Measurements from ENCODE around the gene ACBD6.
A peak's percentile ranks its signal among the peaks of the same experiment; 100 is the strongest.
"Not testable (repeated sequence)": the region's sequence is repeated elsewhere in the genome, so short reads cannot be mapped to it uniquely, and the experiment has no call there.

Gene ACBD6

GRCh38 chr1:180486092-180486491 is 16.3 kb downstream of the ACBD6 start:
- FAIRE-seq, result no peak

DNA sequence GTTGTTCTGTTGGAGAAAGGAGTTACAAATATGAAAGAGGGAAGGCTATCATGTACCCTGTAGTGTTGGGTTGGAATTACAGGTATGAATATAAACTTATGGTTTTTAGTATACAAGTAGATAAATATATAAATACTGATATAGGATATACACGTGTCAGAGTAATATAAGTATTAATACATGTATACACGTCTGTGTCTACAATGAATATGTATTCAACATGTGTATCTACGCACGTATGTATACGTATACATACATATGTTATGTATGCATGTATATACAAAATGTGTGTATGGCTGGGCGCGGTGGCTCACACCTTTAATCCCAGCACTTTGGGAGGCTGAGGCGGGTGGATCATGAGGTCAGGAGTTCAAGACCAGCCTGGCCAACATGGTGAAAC is 17.9 kb downstream of the ACBD6 start:
- FAIRE-seq, result no peak

DNA sequence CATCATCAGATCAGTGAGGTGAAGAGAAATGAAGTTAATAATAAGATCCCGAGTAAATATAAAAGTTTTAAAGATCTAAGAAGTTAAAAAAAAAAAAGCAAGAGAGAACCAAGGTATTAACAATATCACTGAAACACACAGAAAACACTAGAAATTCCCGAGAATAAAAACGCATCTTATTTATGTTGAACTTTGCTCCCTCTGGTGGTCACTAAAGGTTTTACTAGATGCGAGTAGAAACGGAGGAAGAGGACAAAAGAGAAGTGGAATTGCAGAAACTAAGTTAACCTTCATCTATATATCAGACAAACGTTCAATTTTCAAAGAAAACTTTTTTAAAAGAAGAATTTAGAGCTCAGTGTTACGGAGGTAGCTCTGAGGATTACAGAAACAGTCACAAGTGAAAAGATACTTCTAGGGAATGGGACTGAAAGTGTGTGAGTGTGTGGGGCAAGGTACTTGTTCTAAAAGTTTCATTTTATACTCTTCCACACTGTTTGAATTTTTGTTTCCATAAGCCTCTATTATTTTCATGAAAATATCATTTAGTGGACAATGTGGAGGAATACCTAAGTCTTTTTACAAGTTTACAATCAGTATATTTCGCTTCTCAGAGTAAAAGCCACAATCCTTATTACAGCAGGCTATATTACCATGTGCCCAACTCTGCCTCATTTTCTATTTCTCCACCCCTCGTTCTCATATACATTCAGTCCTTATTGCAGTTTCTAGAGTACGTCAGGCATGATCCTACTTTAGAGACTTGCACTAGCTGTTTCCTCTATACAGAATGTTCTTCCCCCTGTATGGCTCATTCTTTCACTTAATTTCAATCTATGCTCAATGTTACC is 19.7 kb downstream of the ACBD6 start:
- FAIRE-seq, result peak; percentile 97

DNA sequence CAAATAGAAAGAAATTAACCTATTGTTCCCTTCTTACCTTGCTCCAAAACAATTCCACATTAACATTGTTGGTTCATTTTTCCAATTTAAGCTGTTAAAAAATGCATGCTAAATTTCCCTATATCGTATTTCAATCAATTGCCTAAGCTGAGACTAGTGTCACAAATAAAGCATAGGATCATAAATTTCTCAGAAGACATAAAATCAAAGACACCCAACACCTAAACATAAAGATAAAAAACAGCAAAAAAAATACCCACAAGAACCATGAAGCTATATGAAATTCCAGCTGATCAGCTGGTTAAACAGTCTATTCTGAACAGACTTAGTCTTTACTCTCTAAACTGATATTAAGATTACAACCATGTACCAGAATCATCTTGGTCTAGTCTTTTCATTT is 32.3 kb downstream of the ACBD6 start:
- FAIRE-seq, result no peak

- FAIRE-seq, result no peak
Observed at GRCh38 chr1:180468311-180468710, 34.1 kb downstream of the ACBD6 start.

DNA sequence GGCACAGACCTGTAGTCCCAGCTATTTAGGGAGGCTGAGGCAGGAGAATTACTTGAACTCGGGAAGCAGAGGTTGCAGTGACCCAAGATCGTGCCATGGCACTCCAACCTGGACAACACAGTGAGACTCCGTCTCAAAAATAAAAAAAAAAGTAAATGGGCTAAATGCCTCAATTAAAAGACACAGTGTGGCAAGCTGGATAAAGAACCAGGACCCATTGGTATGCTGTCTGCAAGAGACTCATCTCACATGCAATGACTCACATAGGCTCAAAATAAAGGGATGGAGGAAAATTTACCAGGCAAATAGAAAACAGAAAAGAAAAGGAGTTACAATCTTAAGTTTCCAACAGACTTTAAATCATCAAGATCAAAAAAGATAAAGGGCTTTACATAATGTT is 40.3 kb downstream of the ACBD6 start:
- no peak for FAIRE-seq

- FAIRE-seq, result not testable (repeated sequence)
Observed at GRCh38 chr1:180461682-180462081, 40.7 kb downstream of the ACBD6 start.

DNA sequence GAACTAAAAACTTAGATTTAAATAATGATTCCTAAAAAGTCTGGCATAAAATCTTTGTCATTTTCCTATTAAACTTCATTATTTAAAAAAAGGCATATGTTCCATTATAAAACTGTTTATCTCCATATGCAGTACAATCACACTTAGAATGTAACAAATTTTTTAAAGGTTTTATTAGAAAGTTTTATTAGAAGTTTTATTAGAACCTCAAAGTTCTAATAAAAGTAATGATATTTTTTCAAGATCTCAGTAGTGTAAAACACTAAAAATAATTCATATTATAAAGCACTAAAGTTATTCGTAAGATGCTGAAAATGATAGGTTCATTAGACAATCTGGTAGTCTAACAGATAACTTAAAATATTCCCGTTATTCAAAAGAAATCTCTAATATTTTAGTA is 43.6 kb downstream of the ACBD6 start:
- peak; percentile 17 for FAIRE-seq

- FAIRE-seq, result no peak
Observed at GRCh38 chr1:180456191-180456590, 46.2 kb downstream of the ACBD6 start.

DNA sequence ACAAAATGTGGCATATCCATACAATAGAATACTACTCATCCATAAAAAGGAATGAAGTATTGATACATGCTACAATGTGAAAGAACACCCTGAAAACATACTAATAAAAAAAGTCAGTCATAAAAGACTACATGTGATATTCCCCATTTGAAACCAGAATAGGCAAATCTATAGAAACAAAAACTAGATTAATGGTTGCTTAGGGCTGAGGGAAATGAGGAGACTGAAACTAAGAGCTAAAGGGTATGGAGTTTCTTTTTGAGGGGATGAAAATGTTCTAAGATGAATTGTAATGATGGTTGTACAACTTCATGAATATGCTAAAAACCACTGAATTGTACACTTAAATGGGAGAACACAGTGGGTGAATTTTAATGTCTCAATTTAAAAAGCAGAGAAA is 50.9 kb downstream of the ACBD6 start:
- FAIRE-seq, result no peak

- FAIRE-seq, result no peak
Observed at GRCh38 chr1:180444522-180444921, 57.9 kb downstream of the ACBD6 start.

- FAIRE-seq, result no peak
Observed at GRCh38 chr1:180440335-180440734, 62.0 kb downstream of the ACBD6 start.

- FAIRE-seq, result no peak
Observed at GRCh38 chr1:180435566-180435965, 66.8 kb downstream of the ACBD6 start.

GRCh38 chr1:180433873-180434272 is 68.5 kb downstream of the ACBD6 start:
- FAIRE-seq, result no peak

GRCh38 chr1:180431683-180432082 is 70.7 kb downstream of the ACBD6 start:
- FAIRE-seq, result no peak

- no peak for FAIRE-seq
Observed at GRCh38 chr1:180428782-180429695, 73.3 kb downstream of the ACBD6 start.

GRCh38 chr1:180425952-180426351 is 76.4 kb downstream of the ACBD6 start:
- FAIRE-seq, result no peak

GRCh38 chr1:180424848-180425457 is 77.4 kb downstream of the ACBD6 start:
- FAIRE-seq, result no peak

DNA sequence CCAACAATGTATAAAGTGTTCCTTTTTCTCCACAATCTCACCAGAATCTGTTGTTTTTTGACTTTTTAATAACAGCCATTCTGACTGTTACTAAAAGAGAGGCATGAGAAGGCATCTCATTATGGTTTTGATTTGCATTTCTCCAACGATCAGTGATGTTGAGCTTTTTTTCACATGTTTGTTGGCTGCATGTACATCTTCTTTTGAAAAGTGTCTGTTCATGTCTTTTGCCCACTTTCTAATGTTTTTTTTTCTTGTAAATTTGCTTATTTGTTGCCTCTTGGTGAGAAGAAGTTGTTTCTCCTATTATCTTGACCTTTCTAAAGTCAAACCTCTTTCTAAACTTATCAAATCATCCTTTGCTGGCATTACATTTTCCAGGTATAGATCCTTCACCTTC is 80.8 kb downstream of the ACBD6 start:
- FAIRE-seq, result no peak

GRCh38 chr1:180421145-180421544 is 81.2 kb downstream of the ACBD6 start:
- not testable (repeated sequence) for FAIRE-seq

DNA sequence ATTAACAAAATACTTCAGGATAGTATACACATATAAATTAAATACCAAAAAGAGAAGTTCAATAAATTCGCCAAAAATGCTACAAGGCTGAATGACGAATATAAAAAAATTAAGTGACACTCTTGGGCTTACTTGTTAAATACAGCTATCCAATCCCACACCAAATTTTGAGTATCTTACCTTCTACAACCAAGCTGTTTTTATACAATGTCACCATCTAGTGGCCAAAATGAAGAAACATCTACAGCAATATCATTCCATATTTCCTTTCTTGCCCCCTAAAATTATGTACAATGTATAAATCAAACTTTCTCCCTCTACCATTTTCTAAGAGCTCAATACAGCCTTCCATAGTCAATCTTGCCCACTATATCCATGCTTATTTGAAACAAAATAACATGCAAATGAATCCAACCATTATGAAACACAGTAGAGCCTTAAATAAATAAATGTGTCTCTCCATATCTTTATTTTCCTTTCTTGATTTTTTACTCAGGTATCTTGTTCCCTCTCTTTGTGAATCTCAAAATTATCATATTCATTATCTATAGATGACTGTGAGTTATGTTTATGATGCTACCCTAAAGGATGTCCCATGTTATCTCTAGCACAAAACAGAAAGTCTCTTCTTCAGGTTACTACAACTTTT is 86.3 kb downstream of the ACBD6 start:
- no peak for FAIRE-seq

DNA sequence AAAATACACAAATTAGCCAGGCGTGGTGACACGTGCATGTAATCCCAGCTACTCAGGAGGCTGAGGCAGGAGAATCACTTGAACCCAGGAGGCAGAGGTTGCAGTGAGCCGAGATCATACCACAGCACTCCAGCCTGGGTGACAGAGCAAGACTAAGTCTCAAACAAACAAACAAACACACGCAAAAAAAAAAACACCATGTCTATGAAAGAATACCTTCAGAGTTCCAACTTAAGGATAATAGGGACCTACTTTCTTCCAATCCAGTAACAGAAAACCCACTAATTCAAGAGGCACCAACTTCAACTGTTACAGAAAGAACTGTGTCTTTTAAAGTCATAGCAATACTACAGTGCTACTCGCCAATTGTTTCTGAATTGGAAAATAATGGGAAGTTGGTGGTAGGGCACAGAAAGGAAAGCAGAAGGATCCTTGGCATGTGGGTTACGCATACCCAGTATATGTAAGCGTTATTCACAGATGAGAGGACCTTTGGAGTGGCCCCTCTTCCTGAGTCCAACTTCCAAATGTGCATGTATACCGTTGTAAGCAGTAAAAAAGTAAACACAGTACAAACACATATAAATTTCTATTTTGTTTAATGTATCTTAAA is 87.0 kb downstream of the ACBD6 start:
- FAIRE-seq, result no peak

DNA sequence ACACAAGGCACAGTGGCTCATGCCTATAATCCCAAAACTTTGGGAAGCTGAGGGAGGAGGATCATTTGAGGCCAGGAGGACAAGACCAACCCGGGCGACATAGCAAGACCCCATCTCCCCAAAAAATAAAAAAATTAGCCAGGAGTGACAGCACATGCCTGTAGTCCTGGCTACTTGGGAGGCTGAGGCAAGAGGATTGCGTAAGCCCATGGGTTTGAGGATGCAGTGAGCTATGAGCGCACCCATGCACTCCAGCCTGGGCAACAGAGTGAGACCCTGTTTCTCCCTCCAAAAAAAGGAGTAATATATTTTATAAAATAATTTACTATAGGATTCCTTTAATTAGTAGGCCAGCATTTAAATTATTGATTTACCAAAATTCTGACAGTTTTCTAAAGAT is 89.8 kb downstream of the ACBD6 start:
- no peak for FAIRE-seq
